A549 (cell line): ENCODE measurements around the gene CLIP2. TPM values are rescaled to one million over a fixed set of nuclear protein-coding genes. Genes with fewer than 3 reads are reported as not detected.
"Not testable (repeated sequence)": the region's sequence is repeated elsewhere in the genome, so short reads cannot be mapped to it uniquely, and the experiment has no call there.

ENCODE experiments used
- ATAC-seq, 2 experiments: fragments of 200-7000 bp in 1 of 2; fragments of >200 bp in 1 of 2; cut with Nextera tagmentation in 1 of 2; cut with Tn5 transposase in 1 of 2; 3 replicates each; pipeline versions ENCODE4 v1.8.0 to v1.9.1; 2018 to 2020; ENCODE audit warnings: mild to moderate bottlenecking in 1 of 2, moderate library complexity in 1 of 2
- CTCF ChIA-PET: fragments of 300-600 bp; sonication (Branson Sonifier 250); formaldehyde crosslinking; extraction: SDS; loops from one replicate; lab custom pipeline; 2021; ENCODE audit warnings: antibody characterized with exemption, inconsistent platforms; lab: Yijun Ruan, JAX
- POLR2A ChIA-PET: fragments of 350-600 bp; formaldehyde crosslinking; extraction: SDS; loops from one replicate; lab custom pipeline; 2021; ENCODE audit warnings: antibody characterized with exemption, inconsistent platforms; lab: Yijun Ruan, JAX
- DNase-seq, 2 experiments: peaks; one replicate each; pipeline versions ENCODE4 v3.0.0 to v3.0.0-alpha.2; 2011 to 2016; ENCODE audit warnings: low read depth in 1 of 2, low spot score in 1 of 2
- FAIRE-seq: peaks from 2 replicates; lab custom pipeline; 2011; peaks lifted over from hg19 to GRCh38; lab: Jason Lieb, UNC
- H3K27ac ChIP-seq, 2 experiments: fragments of >200 bp; sonication (Bioruptor Twin); formaldehyde crosslinking; 3 replicates each; pipeline ENCODE4 v1.5.1; 2016 to 2017
- H3K4me1 ChIP-seq: fragments of >200 bp; sonication (Bioruptor Twin); formaldehyde crosslinking; 3 replicates; pipeline ENCODE4 v1.6.1; 2016
- H3K4me2 ChIP-seq: fragments of >200 bp; sonication (Bioruptor Twin); formaldehyde crosslinking; 3 replicates; pipeline ENCODE4 v1.6.1; 2016
- H3K4me3 ChIP-seq: fragments of >200 bp; sonication (Bioruptor Twin); formaldehyde crosslinking; 3 replicates; pipeline ENCODE4 v1.5.1; 2016
- H3K9me3 ChIP-seq: fragments of >200 bp; sonication (Bioruptor Twin); formaldehyde crosslinking; 3 replicates; pipeline ENCODE4 v1.6.1; 2016
- CTCF ChIP-seq: fragments of >200 bp; sonication (Bioruptor Twin); formaldehyde crosslinking; IDR thresholded peaks from 3 replicates; pipeline ENCODE4 v1.5.1; 2016
- ELK1 ChIP-seq: fragments of 150-350 bp; IDR thresholded peaks from 2 replicates; pipeline ENCODE4 v1.6.1; 2014; ENCODE audit warnings: low read depth, mild to moderate bottlenecking, low read length
- FOSL2 ChIP-seq, 2 experiments: fragments of 450-650 bp in 1 of 2; fragments of >200 bp in 1 of 2; sonication (Bioruptor Twin) in 1 of 2; formaldehyde crosslinking; IDR thresholded peaks; 2 replicates each; pipeline versions ENCODE4 v1.5.0 to v1.6.1; 2016 to 2020; ENCODE audit warnings: mild to moderate bottlenecking in 1 of 2, moderate library complexity in 1 of 2
- FOXS1 ChIP-seq: fragments of 250-450 bp; sonication (Bioruptor Pico); IDR thresholded peaks from 2 replicates; pipeline ENCODE4 v1.5.0; 2020; ENCODE audit warnings: mild to moderate bottlenecking, moderate library complexity
- GATA3 ChIP-seq: IDR thresholded peaks from 2 replicates; pipeline ENCODE4 v1.6.1; 2012; ENCODE audit warnings: borderline replicate concordance
- MAZ ChIP-seq: fragments of 150-350 bp; IDR thresholded peaks from 2 replicates; pipeline ENCODE4 v1.6.1; 2014; ENCODE audit warnings: antibody characterized with exemption, low read depth, low read length, borderline replicate concordance
- PHF8 ChIP-seq: fragments of 200-600 bp; sonication (generic); IDR thresholded peaks from 2 replicates; pipeline ENCODE4 v1.6.1; 2016; ENCODE audit warnings: low read depth, mild to moderate bottlenecking, antibody characterized with exemption, moderate library complexity, borderline replicate concordance
- RAD21 ChIP-seq, 2 experiments: fragments of >200 bp in 1 of 2; sonication (Bioruptor Twin) in 1 of 2; formaldehyde crosslinking in 1 of 2; IDR thresholded peaks in 1 of 2; conservative IDR thresholded peaks in 1 of 2; 2 replicates in 1 of 2; 3 replicates in 1 of 2; pipeline ENCODE4 v1.6.1; 2012 to 2018; ENCODE audit warnings: inconsistent platforms in 1 of 2
- ZC3H11A ChIP-seq: fragments of 450-650 bp; IDR thresholded peaks from 2 replicates; pipeline ENCODE4 v1.6.1; 2014; ENCODE audit warnings: antibody characterized with exemption, mild to moderate bottlenecking
- ZFP36 ChIP-seq: fragments of 450-650 bp; IDR thresholded peaks from 2 replicates; pipeline ENCODE4 v1.6.1; 2014; ENCODE audit warnings: borderline replicate concordance; ENCODE audit not compliant: partially characterized antibody
- WGBS: methylation state at CpG from one replicate; pipeline ENCODE4 v1.1.6; 2017; ENCODE audit errors: missing lambda C conversion rate; 5-methylcytosine and 5-hydroxymethylcytosine counted together
- polyA plus RNA-seq, 4 experiments: library from polyadenylated mRNA; depleted of rRNA in 3 of 4; stranded (reverse); fragments of >200 nt; fragmentation: RNase III in 1 of 4; extraction: RNeasy Plus Mini Kit Qiagen cat#74134 plus additional on column Dnase treatment in 1 of 4; gene quantifications; 2 replicates in 3 of 4; 3 replicates in 1 of 4; pipeline ENCODE4 v1.2.3, GENCODE V29; 2011 to 2017
- TF ChIP-seq, protein P1 (sequence below): fragments of 250-450 bp; sonication (Bioruptor Pico); IDR thresholded peaks from 2 replicates; pipeline ENCODE4 v1.5.0; 2021; ENCODE audit warnings: mild to moderate bottlenecking, moderate library complexity, borderline replicate concordance
- TF ChIP-seq, protein P2 (sequence below): fragments of >200 bp; sonication (Bioruptor Twin); formaldehyde crosslinking; IDR thresholded peaks from 2 replicates; pipeline ENCODE4 v1.6.1; 2016

The CLIP2 gene
- polyA plus RNA-seq, 2 of the 4 experiments (the other 2 are of a cell fraction): 3.7 to 17.0 TPM

GRCh38 chr7:74320645-74321221 is 31.5 kb downstream of the CLIP2 start:
- no peak for DNase-seq
- CTCF ChIA-PET: interaction anchor here (0.7 to 0.8 kb wide), 2 partner anchors 14 to 80 kb away, joined by 3 read pairs; no protein-coding TSS in a partner anchor

GRCh38 chr7:74322892-74323291 is 33.7 kb downstream of the CLIP2 start:
- H3K9me3 ChIP-seq, H3K4me1 ChIP-seq, POLR2A ChIA-PET, H3K4me2 ChIP-seq, H3K27ac ChIP-seq, DNase-seq, FAIRE-seq, H3K4me3 ChIP-seq, ATAC-seq, CTCF ChIA-PET: not testable (repeated sequence)
- 91% methylated on average over 9 of the region's 9 CpGs for WGBS
- TF ChIP-seq ZC3H11A: peak; percentile 59

More at GRCh38 chr7:74320645-74321221, 31.5 kb downstream of the CLIP2 start:
- FAIRE-seq (no peak), ATAC-seq (no peak)
- Histone ChIP-seq H3K9me3 (no peaks in the 10 kb centered on the region), H3K4me3 (no peak overlapping the region), H3K4me2 (no peak overlapping the region), H3K27ac (no peak overlapping the region), H3K4me1 (no peaks in the 10 kb centered on the region)
- WGBS: 74% methylated on average over 9 of the region's 9 CpGs
- TF ChIP-seq, protein P1, sequence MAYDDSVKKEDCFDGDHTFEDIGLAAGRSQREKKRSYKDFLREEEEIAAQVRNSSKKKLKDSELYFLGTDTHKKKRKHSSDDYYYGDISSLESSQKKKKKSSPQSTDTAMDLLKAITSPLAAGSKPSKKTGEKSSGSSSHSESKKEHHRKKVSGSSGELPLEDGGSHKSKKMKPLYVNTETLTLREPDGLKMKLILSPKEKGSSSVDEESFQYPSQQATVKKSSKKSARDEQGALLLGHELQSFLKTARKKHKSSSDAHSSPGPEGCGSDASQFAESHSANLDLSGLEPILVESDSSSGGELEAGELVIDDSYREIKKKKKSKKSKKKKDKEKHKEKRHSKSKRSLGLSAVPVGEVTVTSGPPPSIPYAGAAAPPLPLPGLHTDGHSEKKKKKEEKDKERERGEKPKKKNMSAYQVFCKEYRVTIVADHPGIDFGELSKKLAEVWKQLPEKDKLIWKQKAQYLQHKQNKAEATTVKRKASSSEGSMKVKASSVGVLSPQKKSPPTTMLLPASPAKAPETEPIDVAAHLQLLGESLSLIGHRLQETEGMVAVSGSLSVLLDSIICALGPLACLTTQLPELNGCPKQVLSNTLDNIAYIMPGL (CRISPR knock-in tag): no peak
- TF ChIP-seq PHF8 (no peak), ZFP36 (peak; percentile 93), RAD21 (conservative IDR thresholded peaks at IDR 0.05 in 1 of 2, IDR thresholded peaks at IDR 0.05 in 1 of 2) (no peak), ELK1 (no peak)
- POLR2A ChIA-PET: no interaction called here

- Histone ChIP-seq H3K4me2 (no peak overlapping the region), H3K27ac (no peak overlapping the region), H3K4me1 (no peaks in the 10 kb centered on the region), H3K9me3 (no peaks in the 10 kb centered on the region), H3K4me3 (no peak overlapping the region)
- 78% methylated on average over 11 of the region's 12 CpGs for WGBS
- CTCF ChIA-PET: interaction anchor here (0.7 to 2.0 kb wide), 3 partner anchors 76 to 118 kb away, joined by 3 to 6 read pairs (median 3); no protein-coding TSS in a partner anchor
- POLR2A ChIA-PET: no interaction called here
- no peak for FAIRE-seq
- no peak for DNase-seq
- no peak for ATAC-seq
- TF ChIP-seq, protein P2, sequence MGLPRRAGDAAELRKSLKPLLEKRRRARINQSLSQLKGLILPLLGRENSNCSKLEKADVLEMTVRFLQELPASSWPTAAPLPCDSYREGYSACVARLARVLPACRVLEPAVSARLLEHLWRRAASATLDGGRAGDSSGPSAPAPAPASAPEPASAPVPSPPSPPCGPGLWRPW: no peak
- TF ChIP-seq CTCF (no peak), MAZ (no peak), FOXS1 (CRISPR knock-in tag) (no peak), GATA3 (no peak), FOSL2 (IDR thresholded peaks at IDR 0.05) (no peak), FOSL2 (CRISPR knock-in tag; IDR thresholded peaks at IDR 0.05) (no peak)
These were observed 35.5 kb downstream of the CLIP2 start for GRCh38 chr7:74324531-74325209.
